Suppressor macrophage treated with lipopolysaccharide for 1 hour (primary cell): ENCODE measurements around the gene IQGAP2.

ENCODE experiments used
- DNase-seq, 3 donors: peaks; one replicate each; pipeline ENCODE4 v3.0.0-alpha.2; 2020 to 2022

IQGAP2 gene

DNA sequence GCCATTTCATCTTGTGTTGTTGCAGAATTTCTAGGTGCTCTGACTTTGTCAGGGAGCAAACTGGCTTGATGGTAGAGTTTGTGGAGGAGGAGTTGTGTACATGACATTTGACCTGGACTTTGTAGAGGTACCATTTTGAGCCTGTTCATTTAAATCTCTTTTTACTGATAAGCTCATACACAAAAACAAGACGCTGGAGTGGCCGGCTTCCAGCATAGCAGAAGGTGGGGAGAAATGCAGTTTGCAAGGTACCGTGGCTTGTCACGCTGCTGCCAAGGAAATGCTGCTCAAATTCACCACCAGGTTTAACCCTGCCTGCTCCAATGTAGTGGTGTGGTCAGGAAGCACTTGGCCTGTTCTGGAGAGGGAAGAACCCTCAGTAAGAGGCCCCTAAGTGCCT, 18.9 kb upstream of the IQGAP2 start:
- no peak for DNase-seq

DNA sequence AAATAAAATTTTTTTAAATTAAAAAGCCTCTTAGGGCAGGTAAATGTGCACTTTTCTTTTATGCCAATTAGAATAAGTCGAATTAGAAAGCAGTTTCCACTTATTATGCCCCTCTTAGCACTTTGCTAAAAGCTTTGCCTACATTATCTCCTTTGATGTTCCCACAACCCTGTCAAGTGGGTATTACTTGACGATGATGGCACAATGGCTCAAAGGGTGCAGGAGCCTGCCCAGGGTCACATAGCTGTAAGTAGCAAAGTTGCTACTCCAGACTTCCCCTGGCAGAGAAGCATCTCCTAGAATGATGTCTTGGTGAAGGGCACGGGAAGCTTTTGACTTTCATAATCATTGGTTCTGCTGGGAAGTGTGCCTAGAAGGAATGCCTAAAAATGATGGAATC, 18.4 kb upstream of the IQGAP2 start:
- DNase-seq = no peak

DNA sequence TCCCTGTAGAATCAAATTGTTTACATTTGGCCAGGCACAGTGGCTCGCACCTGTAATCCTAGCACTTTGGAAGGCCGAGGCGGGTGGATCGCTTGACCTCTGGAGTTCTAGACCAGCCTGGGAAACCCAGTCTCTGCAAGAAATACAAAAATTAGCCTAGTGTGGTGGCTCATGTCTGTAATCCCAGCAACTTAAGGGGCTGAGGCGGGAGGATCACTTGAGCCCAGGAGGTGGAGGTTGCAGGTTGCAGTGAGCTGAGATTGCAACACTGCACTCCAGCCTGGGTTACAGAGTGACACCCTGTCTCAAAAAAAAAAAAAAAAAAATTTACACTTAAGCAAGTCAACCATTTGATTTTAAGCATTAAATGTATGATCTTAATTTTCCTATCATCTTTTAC, 17.5 kb upstream of the IQGAP2 start:
- DNase-seq = no peak

DNA sequence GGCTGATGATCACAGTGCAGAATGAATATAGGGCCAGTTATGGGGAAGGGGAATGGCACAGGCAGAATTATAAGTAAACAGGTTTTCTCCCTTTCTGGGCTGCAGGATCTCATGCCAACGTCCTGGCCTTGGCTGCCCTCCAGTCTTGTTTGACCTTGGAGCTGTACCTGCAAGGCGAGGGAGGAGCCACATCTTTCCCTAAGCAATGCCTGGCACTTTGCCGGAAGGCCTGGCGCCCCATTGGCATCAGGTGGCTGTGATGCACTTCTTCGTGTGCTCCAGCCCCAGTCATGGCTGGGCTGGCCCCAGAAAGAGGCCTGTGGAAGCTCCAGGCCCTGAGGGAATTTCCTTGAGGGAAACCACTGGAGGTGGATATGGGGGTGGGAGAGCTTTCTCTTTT, 16.7 kb upstream of the IQGAP2 start:
- DNase-seq = peak in 1 of 3 donors; percentile 26

DNA sequence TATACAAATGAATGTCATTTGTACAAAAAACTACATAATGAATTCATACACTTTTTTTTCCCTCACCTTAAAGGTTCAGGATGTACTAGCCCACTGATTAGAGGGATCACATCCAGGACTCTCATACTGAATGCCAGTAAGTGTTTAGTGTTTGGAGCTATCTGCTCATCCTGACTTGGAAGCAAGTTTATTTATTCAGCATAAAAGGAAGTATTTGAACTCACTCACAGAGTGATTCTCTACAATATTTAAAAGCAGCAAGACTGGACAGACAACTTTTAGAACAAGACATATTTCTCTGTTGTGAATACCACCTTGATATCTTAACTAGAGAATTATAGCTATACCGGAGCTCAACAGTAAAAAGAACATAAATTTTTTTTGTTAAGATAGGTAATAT, 14.8 kb upstream of the IQGAP2 start:
- DNase-seq = no peak

DNA sequence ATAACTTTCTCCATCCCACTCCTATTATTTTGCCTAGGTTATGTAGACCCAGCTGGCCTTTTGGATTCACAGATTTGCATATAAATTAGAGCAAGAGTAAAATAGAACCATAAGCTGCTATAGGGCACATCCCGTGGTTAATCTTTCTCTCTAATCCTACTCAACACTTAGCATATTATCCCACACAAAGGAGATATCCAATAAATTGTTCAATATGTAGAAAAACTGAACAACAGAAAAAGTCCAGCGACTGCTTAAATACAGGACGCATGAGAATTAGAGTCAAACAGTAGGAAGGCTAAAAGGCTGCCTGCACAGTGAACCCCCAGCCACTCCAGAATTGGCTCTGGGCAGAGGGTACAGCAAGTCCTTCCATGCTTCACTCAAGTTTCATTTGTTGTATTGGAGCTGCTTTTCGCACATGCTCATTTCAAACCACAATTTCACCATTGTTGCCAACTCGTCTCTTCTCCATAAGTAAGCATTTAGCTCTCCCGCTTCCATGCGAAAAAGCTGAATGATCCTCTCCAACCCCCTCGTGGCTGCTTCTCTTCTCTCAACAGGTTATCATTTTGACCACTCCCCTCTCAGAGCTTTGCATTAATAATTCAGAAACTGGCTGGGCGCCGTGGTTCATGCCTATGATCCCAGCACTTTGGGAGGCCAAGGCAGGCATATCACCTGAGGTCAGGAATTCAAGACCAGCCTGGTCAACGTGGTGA, 14.1 kb upstream of the IQGAP2 start:
- DNase-seq = no peak

DNA sequence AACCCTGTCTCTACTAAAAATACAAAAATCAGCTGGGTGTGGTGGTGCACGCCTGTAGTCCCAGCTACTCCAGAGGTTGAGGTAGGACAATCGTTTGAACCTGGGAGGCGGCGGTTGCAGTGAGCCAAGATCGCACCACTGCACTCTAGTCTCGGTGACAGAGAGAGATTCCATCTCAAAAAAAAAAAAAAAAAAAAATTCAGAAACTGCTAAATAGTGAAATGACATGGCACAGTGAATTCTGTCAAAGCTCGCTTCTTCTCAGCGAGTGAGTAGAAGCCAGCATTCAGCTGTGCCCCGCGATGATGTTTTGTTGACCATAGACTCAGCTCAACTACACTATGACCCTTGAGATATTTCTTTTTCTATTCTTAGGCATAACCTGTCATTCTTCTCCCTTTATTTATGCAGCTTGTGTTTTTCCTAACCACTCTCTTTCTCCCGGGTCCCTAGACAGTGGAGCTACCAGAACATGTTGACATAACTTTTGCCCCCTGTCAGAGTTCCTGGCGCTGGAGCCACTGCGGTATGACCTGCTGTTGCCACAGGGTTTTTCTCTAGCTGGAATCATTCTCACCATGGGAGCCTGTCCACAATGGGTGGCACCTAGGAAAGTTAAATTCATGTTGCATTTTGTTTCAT, 13.5 kb upstream of the IQGAP2 start:
- no peak for DNase-seq

DNA sequence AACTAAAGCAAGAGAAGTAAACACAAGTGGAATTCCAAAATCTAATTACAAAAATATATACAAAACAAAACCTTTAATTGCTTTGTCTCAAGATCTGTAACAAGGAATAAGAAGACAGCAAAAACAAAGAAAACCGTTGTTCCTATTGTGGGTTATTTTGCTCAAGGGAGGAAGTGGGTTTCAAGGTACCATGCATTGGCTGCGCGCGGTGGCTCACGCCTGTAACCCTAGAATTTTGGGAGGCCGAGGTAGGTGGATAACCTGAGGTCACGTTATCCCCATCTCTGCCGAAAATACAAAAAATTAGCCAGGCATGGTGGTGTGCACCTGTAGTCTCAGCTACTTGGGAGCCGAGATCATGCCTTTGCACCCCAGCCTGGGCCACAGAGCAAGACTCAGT, 12.1 kb upstream of the IQGAP2 start:
- no peak for DNase-seq

DNA sequence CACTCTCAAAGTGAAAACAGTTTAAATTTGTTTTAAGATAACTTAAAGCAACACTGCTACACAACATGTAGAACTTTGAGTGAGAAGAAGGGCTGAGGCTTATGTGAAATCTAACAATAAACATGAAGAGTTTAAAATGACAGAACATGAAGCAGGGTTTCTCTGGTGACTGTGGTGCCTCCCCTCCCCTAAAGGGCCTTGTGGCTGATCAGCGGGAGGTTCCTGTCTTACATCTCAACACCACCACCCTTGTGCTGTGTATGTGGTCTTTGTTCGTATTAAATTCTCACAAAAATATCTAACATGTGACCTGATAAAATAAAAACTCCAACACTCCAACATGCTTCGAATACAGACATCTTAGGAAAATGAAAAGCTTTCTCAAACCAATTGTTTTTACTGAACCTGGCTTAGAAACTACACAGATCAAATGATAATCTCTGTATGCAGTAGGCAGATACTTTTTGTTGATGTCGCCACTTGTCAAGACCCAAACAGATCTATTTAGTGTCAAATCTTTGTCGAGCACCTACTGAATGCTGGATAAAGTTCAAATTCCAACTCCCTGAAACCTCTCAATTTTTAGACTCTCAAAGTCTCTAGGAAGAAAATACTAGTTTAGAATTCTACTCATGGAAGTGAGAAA, 9.9 kb upstream of the IQGAP2 start:
- DNase-seq = no peak

DNA sequence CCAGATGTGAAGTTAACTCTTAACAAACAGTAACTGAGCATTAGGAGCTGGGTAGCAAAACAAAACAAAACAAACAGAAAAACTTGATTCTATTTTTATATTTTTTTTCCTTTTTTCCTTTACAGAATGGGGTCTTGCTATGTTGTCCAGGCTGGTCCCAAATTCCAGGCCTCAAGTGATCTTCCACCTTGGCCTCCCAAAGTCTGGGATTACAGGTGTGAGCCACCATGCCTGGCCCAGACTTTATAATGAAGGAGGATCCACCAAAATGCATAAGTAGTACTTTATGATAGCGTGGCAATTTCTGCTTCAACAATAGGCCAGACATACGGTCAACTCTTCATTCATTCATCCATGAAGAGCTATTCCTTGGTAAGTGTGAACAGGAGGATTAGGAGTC, 5.9 kb upstream of the IQGAP2 start:
- no peak for DNase-seq

DNA sequence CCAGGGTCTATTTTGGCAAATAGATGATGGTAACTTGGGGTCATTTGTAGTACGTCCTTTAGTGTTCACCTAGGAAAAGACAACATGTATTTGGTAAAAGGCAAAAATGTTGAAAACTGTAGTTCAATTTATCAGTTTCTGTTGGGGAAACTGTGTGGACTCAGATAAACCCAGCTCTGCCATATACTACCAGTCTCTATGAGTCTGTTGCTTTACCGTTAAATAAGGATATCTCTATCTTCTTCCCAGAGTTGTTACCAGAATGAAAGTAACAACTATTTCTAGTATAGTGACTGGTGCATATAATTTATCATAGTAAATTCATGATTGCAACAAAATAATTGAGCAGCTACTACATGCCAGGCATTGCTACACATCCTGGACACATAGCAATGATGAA, 3.8 kb upstream of the IQGAP2 start:
- no peak for DNase-seq

DNA sequence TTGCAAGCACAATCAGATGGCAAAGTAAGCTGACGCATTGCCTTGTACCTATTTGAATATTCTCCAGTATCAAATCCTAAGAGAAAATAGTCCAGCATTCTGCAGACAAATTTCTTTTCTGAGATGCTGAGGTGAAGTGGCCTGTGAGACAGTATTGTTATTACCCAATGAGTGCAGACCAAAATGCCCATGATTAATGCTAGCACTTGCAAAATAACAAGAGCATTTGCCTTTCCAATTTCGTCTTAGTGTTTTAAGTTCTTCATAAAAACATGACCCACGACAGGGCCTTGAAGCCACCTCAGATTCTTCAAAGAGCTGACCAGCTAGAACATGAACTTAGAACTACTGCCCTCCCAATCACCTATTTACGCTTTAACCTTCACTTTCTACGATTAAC, 2.6 kb upstream of the IQGAP2 start:
- peak; percentile 29 to 60 (median 60) for DNase-seq

DNA sequence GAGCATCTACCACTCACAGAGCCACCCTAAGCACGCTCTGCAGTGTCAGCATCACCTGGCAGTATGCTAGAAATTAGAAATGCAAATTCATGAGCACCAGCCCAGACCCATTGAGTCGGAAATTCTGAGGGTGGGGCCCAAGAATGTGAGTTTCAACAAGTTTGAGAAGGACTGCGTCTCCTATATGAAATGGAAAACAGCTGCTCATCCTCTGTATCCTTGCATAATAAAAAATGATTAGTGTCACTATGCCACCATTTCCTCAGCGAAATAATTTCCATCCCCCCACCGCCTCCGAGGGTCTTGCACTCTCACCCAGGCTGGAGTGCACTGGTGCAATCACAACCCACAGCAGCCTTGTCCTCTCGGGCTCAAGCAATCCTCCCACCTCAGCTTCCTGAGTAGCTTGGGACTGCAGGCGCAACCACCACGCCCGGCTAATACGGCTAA, 1.3 kb upstream of the IQGAP2 start:
- DNase-seq = peak; percentile 48 to 61 (median 56)

DNA sequence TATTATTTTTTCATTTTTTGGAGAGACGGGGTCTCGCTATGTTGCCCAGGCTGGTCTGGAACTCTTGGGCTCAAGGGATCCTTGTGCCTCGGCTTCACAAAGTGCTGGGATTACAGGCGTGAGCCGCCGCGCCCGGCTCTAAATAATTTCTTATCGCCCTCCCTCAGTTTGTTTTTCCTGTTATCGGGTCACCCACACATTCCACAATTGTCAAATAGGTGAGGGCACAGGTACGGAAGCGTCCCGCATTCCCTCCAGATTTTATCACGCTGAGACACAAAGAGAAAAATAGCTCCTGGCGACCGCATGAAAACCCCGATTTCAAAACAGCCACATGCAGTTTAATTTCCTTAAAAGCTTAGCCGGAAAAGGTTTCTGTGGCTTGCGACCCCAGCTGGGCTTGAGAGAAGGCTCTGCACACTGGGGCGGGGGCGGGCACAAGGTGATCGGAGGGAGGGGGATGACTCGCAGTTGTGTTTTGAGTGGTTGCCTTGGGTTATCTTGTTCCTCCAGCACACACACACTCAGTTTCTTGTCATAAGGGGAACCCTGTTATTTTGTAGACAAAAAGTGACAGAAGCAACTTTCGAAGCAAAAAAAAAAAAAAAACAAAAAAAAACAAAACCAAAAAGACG, 717 bp upstream of the IQGAP2 start:
- peak in 1 of 3 donors; percentile 85 for DNase-seq

DNA sequence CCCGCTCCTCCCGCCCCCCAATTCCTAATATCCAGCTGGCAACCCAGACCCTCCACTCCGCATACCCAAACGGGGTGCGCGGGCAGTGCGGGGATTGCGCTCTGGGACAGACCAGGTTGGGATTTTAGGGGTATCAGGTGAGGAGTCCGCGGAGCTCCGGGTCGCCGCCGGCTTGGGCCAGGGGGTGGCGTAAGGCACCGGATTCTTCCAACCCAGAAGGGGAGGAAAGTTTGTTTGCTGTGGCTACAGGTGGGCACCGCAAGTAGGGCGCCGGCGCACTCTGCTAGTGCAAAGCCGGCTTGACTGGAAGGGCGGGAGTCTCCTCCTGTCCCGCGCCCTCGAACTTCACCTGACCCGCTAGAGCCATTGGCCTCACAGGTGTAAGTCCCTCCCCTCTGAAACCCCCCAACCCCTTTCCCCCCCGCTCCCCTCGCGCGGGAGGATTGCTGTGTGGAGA, 709 bp downstream of the IQGAP2 start:
- DNase-seq = peak; percentile 37 to 56 (median 45)

DNA sequence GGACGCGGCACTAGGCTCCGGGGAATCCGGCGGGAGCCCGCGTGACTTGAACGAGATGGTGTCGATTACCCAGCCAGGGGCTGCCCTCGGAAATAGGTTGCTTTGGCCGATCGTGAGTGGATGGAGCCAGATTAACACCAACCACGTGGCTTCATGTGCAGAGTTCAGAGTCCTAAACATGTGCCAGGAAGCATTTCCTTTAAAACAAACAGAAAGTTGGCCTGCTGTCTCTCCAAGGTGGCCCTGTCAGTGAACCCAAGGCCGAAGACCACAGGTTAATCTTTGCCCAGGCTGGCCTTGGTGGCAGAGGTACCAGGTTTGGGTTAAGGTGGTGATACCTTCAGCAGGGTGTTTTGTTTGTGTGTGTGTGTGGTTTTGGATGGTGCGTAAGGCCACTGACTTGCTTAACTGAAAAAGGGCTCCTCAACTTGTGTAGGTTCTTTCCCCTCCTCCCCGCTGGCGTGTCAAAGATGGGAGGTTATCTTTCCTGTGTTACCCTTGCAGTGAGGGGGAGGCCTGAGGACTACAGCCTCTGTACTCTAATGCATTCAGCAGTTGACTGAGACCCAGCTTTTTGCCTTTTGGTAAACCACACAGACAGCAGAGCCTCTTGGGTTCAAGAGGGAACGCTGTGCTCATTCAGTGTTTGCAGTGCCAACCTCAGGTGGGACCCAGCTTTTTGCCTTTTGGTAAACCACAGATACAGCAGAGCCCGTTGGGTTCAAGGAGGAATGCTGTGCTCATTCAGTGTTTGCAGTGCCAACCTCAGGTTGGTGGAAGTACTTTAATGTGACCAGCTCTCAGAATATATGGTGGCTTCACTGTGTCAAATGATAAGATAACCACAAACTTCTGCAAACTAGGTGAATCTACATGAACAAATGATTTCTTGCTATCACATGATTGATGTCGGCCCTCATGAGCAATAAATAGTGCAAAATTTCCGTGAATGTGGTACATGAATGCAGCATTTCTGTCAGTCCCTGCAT, 1.4 kb downstream of the IQGAP2 start:
- DNase-seq = peak; percentile 62 to 77 (median 75)

DNA sequence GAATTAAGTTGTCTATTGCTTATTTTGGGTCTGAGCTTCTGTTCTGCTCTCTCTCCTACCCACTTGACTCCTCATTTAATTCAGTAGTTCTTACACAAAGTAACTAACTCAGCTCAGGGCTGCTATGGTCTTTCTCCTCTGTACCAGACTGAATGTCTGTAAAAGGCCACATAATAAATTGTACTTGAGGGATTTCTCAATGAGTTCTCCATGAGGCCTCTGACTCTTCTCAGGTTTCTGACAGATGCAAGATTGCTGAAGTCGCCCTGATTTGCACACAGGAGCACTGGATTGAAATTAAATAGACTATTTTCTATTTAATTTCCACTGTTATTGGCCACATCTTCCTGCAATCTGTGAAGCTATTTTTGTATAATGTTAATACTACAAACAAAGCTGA, 2.9 kb downstream of the IQGAP2 start:
- DNase-seq = peak in 2 of 3 donors; percentile 40 to 43

DNA sequence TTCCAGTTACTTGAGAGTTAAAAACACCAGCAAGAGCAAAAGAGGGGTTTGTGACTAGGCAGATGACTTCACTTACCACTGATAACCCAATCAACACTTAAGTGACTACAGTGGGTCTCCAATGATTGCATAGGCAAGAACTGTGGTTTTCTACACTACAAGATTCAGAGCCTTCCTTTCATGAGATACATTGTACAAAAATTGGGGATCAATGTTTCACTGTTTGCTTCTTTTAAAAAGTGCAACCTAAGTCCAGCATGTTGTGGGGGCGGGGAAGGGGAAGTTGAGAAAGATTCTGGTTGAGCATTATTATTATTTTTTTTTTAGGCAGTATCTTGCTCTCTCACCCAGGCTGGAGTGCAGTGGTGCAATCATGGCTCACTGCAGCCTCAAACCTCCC, 3.6 kb downstream of the IQGAP2 start:
- peak; percentile 52 to 69 (median 62) for DNase-seq

DNA sequence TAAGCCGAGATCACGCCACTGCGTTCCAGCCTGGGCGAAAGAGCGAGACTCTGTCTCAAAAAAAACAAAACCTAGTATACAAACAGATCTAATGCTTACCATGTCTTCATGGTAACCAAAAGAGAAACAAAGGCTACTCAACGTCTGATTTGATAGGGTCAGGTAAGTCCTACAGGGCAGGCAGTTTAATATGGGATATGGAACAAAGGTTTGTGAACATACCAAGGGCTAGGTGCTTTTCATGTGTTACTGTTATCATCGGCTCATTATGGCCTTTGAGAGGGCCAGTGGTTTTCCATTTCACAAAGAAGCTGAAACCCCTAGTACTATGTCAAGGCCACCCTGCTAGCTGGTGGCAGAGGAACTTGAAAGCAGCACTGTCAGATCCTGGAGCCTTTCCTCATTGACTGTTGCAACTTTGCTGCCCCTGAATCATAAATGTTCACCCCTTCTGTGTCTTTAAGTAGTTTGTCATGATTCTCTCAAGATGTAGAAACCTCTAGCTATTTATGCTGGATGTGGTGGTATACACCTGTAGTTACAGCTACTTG, 5.1 kb downstream of the IQGAP2 start:
- DNase-seq = peak; percentile 56 to 76 (median 66)

DNA sequence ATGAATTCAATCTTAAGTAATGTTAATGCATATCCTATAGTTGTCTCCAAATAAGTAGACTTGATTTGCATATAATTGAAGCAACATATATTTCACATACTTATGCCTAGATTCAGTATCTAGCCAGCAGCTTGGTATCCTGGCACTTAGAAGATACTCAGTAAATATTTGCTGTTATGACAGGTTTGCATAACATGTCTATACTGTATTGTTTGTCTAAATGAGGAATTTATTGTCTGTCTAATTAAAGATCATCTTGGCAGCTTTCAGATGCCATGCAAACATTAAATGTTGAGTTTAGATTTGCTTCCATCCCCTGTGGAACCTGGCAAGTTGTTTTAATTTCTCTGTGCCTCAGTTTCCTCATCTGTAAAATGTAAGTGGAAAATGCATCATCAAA, 9.4 kb downstream of the IQGAP2 start:
- DNase-seq = no peak

DNA sequence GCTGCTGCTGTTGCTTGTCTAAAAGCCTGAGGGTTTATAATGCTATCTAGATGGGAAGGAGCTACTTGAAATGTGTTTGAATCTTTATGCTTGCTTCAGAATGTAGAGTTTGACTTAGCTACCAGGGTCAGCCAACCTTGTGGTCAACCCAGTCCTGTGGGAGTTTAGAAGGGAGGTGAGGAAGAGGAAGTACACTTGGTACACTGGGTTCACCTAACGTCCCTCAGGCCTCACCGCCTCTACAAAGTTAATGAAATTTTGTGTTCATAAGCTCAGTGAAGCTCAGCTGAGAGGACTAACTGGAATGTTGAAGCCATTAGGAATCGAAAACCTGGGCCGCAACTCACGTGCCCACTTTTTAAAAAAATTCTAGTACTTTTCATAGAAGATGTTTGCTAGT, 10.7 kb downstream of the IQGAP2 start:
- DNase-seq = no peak

DNA sequence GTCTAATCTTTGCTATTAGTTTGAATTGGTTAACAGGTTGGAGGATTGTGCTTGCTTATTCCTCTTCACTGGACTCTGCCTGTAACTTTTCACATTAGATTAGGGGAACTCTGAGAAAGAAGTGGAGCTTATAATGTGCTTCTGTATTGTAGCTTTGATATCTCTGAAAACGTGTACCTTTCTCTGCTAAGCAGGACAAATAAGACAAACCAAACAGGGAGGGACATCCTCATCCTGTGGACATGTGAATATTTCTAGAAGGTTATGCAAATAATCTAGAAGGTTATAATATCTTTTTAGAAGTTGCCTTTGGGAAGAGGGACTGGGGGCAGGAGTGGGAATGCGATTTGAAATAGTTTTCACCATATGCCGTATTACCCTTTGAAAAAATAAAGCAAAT, 11.7 kb downstream of the IQGAP2 start:
- DNase-seq = no peak
